Epithelial cell of proximal tubule (primary cell): ENCODE measurements around the gene PLOD2. TPM values are rescaled to one million over a fixed set of nuclear protein-coding genes. Genes with fewer than 3 reads are reported as not detected.

Experiments
- DNase-seq: peaks from one replicate; pipeline ENCODE4 v3.0.0-alpha.2; 2011; ENCODE audit warnings: low read depth
- H3K4me3 ChIP-seq: 2 replicates; pipeline ENCODE4 v1.5.1; 2011; ENCODE audit warnings: low read depth, mild to moderate bottlenecking, low read length
- total RNA-seq: library from RNA; depleted of rRNA; stranded (reverse); fragments of >200 nt; gene quantifications from 2 replicates; pipeline ENCODE4 v1.2.3, GENCODE V29; 2015
- TF ChIP-seq, protein P1 (sequence below): conservative IDR thresholded peaks from 2 replicates; pipeline ENCODE4 v1.5.1; 2012; ENCODE audit warnings: low read depth, mild to moderate bottlenecking, low read length

The PLOD2 gene
- total RNA-seq, 1 donor from 2014 or later = 82.6 TPM

DNA sequence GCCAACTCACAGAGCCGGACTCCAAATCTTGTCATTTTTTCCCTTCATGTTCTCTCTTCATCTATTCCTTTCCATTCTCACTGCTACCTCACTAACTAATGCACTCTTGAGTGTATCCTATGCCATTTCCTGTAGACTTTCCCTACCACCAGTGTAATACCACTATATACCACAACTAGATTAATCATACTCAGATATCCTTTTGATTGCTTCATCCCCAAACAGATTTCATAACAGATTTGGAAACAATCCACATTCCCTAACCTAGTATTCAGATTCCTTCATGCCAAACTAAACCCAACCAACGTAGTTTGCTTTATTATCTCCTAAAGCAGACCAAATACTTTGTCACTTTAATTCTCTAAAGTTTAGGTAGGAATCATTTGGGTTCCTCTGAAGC lies 2.6 kb upstream of the PLOD2 start:
- TF ChIP-seq, protein P1, sequence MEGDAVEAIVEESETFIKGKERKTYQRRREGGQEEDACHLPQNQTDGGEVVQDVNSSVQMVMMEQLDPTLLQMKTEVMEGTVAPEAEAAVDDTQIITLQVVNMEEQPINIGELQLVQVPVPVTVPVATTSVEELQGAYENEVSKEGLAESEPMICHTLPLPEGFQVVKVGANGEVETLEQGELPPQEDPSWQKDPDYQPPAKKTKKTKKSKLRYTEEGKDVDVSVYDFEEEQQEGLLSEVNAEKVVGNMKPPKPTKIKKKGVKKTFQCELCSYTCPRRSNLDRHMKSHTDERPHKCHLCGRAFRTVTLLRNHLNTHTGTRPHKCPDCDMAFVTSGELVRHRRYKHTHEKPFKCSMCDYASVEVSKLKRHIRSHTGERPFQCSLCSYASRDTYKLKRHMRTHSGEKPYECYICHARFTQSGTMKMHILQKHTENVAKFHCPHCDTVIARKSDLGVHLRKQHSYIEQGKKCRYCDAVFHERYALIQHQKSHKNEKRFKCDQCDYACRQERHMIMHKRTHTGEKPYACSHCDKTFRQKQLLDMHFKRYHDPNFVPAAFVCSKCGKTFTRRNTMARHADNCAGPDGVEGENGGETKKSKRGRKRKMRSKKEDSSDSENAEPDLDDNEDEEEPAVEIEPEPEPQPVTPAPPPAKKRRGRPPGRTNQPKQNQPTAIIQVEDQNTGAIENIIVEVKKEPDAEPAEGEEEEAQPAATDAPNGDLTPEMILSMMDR = no peak
- DNase-seq = no peak
- no peak overlapping the region for H3K4me3 ChIP-seq

DNA sequence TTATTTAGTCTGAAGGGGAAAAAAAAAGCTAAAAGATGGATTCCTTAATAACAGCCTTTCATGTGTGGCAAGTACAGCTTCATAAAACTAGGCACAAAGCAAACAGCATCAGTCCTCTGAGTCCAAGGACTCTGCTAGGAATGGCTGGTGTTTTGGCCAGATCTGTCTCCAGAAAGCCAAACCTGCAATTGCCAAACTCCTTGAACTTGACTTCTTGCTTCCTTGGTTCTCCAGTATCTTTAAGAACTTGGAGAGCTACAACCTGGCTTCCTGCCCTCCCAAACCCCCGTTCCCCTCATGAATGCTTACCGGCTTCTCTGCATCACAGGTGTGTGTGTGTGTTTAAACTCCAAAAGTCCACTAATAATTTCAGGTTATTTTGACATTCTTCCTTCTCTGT lies 1.6 kb upstream of the PLOD2 start:
- DNase-seq = no peak
- TF ChIP-seq, protein P1 = no peak

DNA sequence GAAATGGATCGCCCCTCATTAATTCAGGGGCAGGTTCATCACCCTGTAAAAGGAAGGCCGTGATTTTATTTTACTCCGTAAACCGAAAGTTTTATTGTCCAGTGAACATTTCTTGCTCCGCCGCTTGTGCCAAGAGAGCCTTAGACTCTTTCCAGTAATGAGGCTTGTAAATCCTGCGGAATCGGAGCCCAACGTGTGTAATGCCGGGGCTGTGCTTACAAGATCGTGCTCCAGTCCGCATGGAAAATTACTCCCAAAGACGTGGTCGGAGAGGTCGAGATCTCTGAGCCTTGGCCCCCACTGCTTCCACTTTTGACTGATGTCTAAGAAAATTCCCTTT lies 649 bp upstream of the PLOD2 start:
- TF ChIP-seq, protein P1 = no peak
- no peak for DNase-seq
- H3K4me3 ChIP-seq = peak overlapping the region; percentile 68

More for the DNA sequence above, 1.6 kb upstream of the PLOD2 start:
- H3K4me3 ChIP-seq = peak overlapping the region; percentile 68

DNA sequence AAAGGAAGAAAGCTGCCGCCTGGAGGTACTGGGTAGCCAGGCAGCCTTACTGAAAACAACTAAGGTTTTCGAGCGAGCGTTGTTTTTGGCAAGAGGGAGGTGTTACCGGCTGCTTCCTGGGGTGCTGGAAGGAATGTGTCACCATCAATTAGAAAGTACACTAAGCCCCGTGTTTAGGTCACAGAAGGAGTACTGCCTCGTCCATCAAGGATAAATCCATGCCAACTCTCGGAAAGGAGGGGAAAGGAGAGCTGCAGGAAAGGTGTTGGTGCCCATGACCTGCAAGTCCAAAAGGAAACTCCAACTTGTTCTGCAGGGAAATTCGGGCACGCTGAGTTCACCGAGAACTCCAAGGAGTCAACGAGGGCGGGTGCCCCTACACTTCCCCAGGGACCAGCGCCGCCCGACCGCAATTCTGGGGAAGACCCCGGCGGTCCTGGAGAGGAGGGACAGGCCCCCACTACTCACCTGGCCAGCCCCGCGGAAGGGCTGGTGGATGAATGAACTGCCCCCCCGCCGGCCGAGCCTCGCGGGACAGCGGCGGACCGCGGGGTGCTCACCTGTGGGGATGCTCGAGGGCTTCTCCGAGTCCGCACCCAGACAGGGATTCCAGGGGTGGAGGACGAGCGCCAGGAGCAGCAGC lies 542 bp downstream of the PLOD2 start:
- DNase-seq = no peak
- TF ChIP-seq, protein P1 = peak; percentile 72
- H3K4me3 ChIP-seq = peak overlapping the region; percentile 68

DNA sequence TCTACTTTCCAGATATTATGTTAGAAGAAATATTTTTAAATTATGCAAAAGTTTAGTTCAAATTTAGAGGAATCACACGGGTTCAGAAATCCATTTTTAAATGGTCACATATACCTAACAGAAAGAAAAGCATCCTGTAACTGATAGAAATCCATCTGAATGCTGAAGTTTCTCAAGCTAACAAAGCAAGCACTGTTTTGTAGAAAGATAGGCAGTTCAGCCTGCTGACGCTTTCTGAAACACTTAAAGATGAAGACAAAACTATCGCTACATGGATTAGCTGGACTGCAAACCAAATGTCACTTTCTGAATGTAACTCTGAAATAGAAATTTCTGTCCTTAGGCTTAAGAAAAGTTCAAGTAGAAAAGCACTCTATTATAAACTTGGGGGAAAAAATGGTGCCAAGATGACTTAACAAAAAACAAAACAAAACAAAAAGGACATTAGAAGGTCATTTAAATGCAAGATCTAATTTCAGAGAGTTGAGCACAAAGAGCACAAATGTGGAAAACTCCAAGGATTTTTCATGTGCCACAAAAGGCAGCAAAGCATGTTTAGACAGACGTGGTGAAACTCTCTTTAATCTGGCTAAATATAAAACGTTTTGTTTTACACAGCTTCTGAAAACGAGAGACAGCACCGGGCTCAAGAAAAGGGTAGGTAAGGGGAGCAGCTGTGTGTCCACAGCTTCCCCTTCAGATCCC lies 1.2 kb downstream of the PLOD2 start:
- no peak for DNase-seq
- TF ChIP-seq, protein P1 = no peak
- peak overlapping the region; percentile 68 for H3K4me3 ChIP-seq

DNA sequence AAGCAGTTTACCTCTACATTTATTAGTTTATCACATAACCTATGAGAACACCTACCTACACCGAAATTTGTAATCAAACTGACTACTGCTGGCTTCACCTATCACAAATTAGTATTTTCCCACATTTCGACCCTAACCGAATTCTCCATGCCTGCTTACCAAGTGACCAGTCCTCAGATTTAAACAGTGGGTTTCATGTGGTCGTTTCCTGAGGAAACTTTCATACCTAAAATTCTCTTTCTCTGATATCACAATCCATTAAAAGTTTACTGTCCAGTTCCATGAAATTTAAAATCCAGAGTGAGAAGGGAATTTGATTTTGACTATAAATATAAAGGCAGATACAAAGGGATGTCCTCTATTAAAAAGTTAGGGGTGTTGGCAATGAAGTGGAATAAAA lies 1.9 kb downstream of the PLOD2 start:
- TF ChIP-seq, protein P1 = no peak
- no peak for DNase-seq
- H3K4me3 ChIP-seq = peak overlapping the region; percentile 68
